ENCODE data around the gene INPPL1.

The INPPL1 gene

GRCh38 chr11:72243173-72244059 is 18.8 kb downstream of the INPPL1 start:
- H3K9me3 ChIP-seq (ENCODE audit: insufficient read depth, low read length): no peaks in the 10 kb centered on the region
- TF ChIP-seq EZH2phosphoT487 (IDR thresholded peaks at IDR 0.05; ENCODE audit: low read depth): no peak
- no peaks in the 10 kb centered on the region for H3K4me1 ChIP-seq (ENCODE audit: low read length)
- no peak overlapping the region for H3K4me2 ChIP-seq (ENCODE audit: low read length)
- no peak overlapping the region for H3K9ac ChIP-seq (ENCODE audit: low read length)
- no peak overlapping the region for H2AFZ ChIP-seq (ENCODE audit: low read depth, low read length)
- H3K79me2 ChIP-seq (ENCODE audit: low read length): no peaks in the 10 kb centered on the region
- no peaks in the 10 kb centered on the region for H4K20me1 ChIP-seq (ENCODE audit: insufficient read depth, low read length)
- peaks cover 4% of the 10 kb centered on the region for H3K36me3 ChIP-seq (replicated peaks; ENCODE audit: low read depth, low read length)
- no peak overlapping the region for H3K4me3 ChIP-seq (ENCODE audit: low read length)
- H3K27ac ChIP-seq (ENCODE audit: low read length): no peak overlapping the region
- H3K27me3 ChIP-seq (ENCODE audit: low read depth, low read length): peaks cover 27% of the 10 kb centered on the region

GRCh38 chr11:72244060-72244360 is 19.4 kb downstream of the INPPL1 start, which contains the start of gene PHOX2A:
Gene PHOX2A, minus strand, starts transcription at chr11:72244176. Its CDS starts 172 bp downstream, at chr11:72244004.
- H2AFZ ChIP-seq (ENCODE audit: low read depth, low read length): no peak within 1 kb of the TSS
- H3K27me3 ChIP-seq (ENCODE audit: low read depth, low read length): peaks cover 27% of the 10 kb centered on the region
- no peak within 1 kb of the TSS for H3K4me3 ChIP-seq (ENCODE audit: low read length)
- H3K9me3 ChIP-seq (ENCODE audit: insufficient read depth, low read length): no peaks in the 10 kb centered on the region
- H3K4me1 ChIP-seq (ENCODE audit: low read length): no peaks in the 10 kb centered on the region
- H3K36me3 ChIP-seq (replicated peaks; ENCODE audit: low read depth, low read length): no peaks in the 10 kb centered on the region
- H3K27ac ChIP-seq (ENCODE audit: low read length): no peak within 1 kb of the TSS
- no peaks in the 10 kb centered on the region for H3K79me2 ChIP-seq (ENCODE audit: low read length)
- no peak for TF ChIP-seq EZH2phosphoT487 (IDR thresholded peaks at IDR 0.05; ENCODE audit: low read depth)
- TF ChIP-seq, protein P1, sequence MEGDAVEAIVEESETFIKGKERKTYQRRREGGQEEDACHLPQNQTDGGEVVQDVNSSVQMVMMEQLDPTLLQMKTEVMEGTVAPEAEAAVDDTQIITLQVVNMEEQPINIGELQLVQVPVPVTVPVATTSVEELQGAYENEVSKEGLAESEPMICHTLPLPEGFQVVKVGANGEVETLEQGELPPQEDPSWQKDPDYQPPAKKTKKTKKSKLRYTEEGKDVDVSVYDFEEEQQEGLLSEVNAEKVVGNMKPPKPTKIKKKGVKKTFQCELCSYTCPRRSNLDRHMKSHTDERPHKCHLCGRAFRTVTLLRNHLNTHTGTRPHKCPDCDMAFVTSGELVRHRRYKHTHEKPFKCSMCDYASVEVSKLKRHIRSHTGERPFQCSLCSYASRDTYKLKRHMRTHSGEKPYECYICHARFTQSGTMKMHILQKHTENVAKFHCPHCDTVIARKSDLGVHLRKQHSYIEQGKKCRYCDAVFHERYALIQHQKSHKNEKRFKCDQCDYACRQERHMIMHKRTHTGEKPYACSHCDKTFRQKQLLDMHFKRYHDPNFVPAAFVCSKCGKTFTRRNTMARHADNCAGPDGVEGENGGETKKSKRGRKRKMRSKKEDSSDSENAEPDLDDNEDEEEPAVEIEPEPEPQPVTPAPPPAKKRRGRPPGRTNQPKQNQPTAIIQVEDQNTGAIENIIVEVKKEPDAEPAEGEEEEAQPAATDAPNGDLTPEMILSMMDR (IDR thresholded peaks at IDR 0.05; ENCODE audit: low read depth, low read length): no peak
- H3K4me2 ChIP-seq (ENCODE audit: low read length): no peak within 1 kb of the TSS
- H4K20me1 ChIP-seq (ENCODE audit: insufficient read depth, low read length): no peaks in the 10 kb centered on the region
- H3K9ac ChIP-seq (ENCODE audit: low read length): no peak within 1 kb of the TSS

DNA sequence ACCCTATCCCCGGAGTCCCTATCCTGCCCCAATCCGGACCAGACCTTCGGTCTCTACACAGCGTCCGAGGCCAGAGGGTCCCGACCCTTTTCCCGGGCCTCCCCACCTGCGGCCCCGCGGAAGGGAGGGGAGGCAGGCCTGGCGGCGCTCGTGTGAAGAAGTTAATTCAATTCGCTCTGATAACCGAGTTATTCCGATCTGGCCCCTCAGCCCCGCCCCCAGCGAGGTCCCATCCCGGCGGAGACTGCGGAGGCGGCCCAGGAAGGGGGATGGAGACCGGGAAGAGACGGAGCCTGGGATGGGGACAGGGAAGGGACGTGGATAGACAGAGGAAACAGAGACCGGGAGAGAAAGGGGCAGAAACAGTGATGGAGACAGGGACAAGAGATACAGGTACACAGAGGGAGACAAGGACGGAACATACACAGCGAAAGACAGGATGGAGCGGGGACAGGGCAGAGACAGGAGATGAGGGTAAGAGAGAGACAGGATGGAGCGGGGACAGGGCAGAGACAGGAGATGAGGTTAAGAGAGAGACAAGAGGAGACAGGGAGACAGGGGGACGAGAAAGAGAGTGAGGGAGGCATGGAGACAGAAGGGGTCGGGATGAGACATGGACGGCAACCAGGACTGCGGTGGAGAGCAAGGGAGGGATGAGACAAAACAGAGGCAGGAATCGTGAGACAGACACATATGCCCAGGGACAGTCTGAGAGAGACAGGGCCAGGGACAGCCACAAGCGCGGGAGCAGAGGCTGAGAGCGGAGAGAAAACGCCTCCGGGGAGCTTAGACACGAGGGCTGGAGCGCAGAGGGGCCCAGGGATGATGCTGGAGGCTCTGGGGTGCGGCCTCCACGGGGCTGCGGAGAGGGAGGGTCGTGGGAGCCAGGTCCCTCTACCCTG is 20.0 kb downstream of the INPPL1 start:
- Histone ChIP-seq H3K27ac (ENCODE audit: low read length) (no peak overlapping the region), H2AFZ (ENCODE audit: low read depth, low read length) (no peak overlapping the region), H3K79me2 (ENCODE audit: low read length) (no peaks in the 10 kb centered on the region), H3K4me2 (ENCODE audit: low read length) (no peak overlapping the region), H3K27me3 (ENCODE audit: low read depth, low read length) (peaks cover 27% of the 10 kb centered on the region), H3K9me3 (ENCODE audit: insufficient read depth, low read length) (no peaks in the 10 kb centered on the region), H3K9ac (ENCODE audit: low read length) (no peak overlapping the region), H3K4me3 (ENCODE audit: low read length) (no peak overlapping the region), H3K36me3 (replicated peaks; ENCODE audit: low read depth, low read length) (no peaks in the 10 kb centered on the region), H3K4me1 (ENCODE audit: low read length) (no peaks in the 10 kb centered on the region), H4K20me1 (ENCODE audit: insufficient read depth, low read length) (no peaks in the 10 kb centered on the region)
- no peak for TF ChIP-seq EZH2phosphoT487 (IDR thresholded peaks at IDR 0.05; ENCODE audit: low read depth)
- TF ChIP-seq, protein P1 (IDR thresholded peaks at IDR 0.05; ENCODE audit: low read depth, low read length): no peak

DNA sequence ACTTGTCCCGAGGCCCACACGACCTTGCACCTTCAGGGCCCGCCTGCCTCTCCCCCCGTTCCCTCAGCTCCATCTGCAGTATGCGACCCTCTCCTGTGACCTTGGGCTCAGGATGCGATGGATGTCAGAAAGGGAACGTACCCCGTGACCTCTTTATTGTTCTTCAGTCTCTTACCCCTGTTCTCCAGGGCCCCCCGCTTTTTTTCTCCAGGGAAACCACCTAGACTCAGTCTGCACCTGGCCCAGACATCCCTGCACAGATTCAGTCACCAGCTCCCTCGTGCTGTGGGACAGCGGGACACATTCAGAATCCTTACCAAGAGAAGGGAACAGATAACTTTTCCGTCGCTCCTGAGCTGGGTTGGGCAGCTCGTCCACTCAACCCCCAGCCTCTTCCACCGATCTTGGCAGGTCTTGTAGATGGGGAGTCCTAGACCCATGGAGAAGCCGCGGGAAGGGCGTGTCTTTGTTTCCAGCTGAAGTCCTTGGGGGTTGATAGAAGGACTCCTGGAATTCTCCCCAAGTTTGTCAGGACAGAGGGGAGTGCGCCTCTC is 20.8 kb downstream of the INPPL1 start:
- H3K9ac ChIP-seq (ENCODE audit: low read length): no peak overlapping the region

More for the DNA sequence above, 20.8 kb downstream of the INPPL1 start:
- Histone ChIP-seq H3K79me2 (ENCODE audit: low read length) (no peaks in the 10 kb centered on the region), H3K4me3 (ENCODE audit: low read length) (no peak overlapping the region), H3K9me3 (ENCODE audit: insufficient read depth, low read length) (no peaks in the 10 kb centered on the region), H3K36me3 (replicated peaks; ENCODE audit: low read depth, low read length) (no peaks in the 10 kb centered on the region), H4K20me1 (ENCODE audit: insufficient read depth, low read length) (no peaks in the 10 kb centered on the region), H3K27ac (ENCODE audit: low read length) (no peak overlapping the region), H2AFZ (ENCODE audit: low read depth, low read length) (no peak overlapping the region), H3K4me2 (ENCODE audit: low read length) (no peak overlapping the region), H3K27me3 (ENCODE audit: low read depth, low read length) (peaks cover 27% of the 10 kb centered on the region), H3K4me1 (ENCODE audit: low read length) (no peaks in the 10 kb centered on the region)
- TF ChIP-seq, protein P1 (IDR thresholded peaks at IDR 0.05; ENCODE audit: low read depth, low read length): no peak
- no peak for TF ChIP-seq EZH2phosphoT487 (IDR thresholded peaks at IDR 0.05; ENCODE audit: low read depth)
